A172 (cell line): ENCODE measurements around the gene TGM2. TPM values are rescaled to one million over a fixed set of nuclear protein-coding genes. Genes with fewer than 3 reads are reported as not detected.
A peak's percentile ranks its signal among the peaks of the same experiment; 100 is the strongest.

Experiments
- DNase-seq: peaks from one replicate; pipeline ENCODE4 v3.0.0-alpha.2; 2015; ENCODE audit warnings: low spot score
- total RNA-seq: library from RNA; depleted of rRNA; stranded (reverse); fragments of >200 nt; shearing (Covaris generic); gene quantifications from 2 replicates; pipeline ENCODE4 v1.2.3, GENCODE V29; 2014; rRNA removed

Gene TGM2
- 13.9 and 27.0 TPM in 2 replicates for total RNA-seq

- DNase-seq = peak; percentile 49
Observed at GRCh38 chr20:38165089-38165965, at the start of gene TGM2. TGM2 (minus strand) TSS chr20:38165270; CDS start chr20:38165198, 72 bp downstream.

- no peak for DNase-seq
Observed at GRCh38 chr20:38214256-38215193, 49.5 kb upstream of the TGM2 start.

- no peak for DNase-seq
Observed at GRCh38 chr20:38213607-38213940, 48.5 kb upstream of the TGM2 start.

- DNase-seq = no peak
Observed at GRCh38 chr20:38212806-38213606, 47.9 kb upstream of the TGM2 start.

- no peak for DNase-seq
Observed at GRCh38 chr20:38211200-38212097, 46.4 kb upstream of the TGM2 start.

GRCh38 chr20:38210741-38211140 lies 45.7 kb upstream of the TGM2 start:
- DNase-seq = peak; percentile 79

- DNase-seq = no peak
Observed at GRCh38 chr20:38209736-38210405, 44.8 kb upstream of the TGM2 start.

- DNase-seq = no peak
Observed at GRCh38 chr20:38209054-38209675, 44.1 kb upstream of the TGM2 start.

- DNase-seq = no peak
Observed at GRCh38 chr20:38208523-38208922, 43.5 kb upstream of the TGM2 start.

GRCh38 chr20:38208088-38208487 lies 43.0 kb upstream of the TGM2 start:
- DNase-seq = no peak

- DNase-seq = no peak
Observed at GRCh38 chr20:38207621-38208020, 42.6 kb upstream of the TGM2 start.

GRCh38 chr20:38205001-38205400 lies 39.9 kb upstream of the TGM2 start:
- DNase-seq = no peak

GRCh38 chr20:38203981-38204357 lies 38.9 kb upstream of the TGM2 start:
- DNase-seq = no peak

GRCh38 chr20:38203337-38203980 lies 38.4 kb upstream of the TGM2 start:
- no peak for DNase-seq

GRCh38 chr20:38202982-38203293 lies 37.9 kb upstream of the TGM2 start:
- no peak for DNase-seq

GRCh38 chr20:38202153-38202981 lies 37.3 kb upstream of the TGM2 start:
- no peak for DNase-seq

GRCh38 chr20:38201356-38201755 lies 36.3 kb upstream of the TGM2 start:
- peak; percentile 89 for DNase-seq

GRCh38 chr20:38200646-38201045 lies 35.6 kb upstream of the TGM2 start:
- no peak for DNase-seq
